Measurements from ENCODE around the gene FAM221A. TPM values are rescaled to one million over a fixed set of nuclear protein-coding genes. Genes with fewer than 3 reads are reported as not detected.

Gene FAM221A
- total RNA-seq, 1 donor from 2014 or later: 8.3 TPM

- POLR2A ChIA-PET: no interaction called here
- Mint-ChIP-seq H3K27ac (no peak overlapping the region), H3K36me3 (ENCODE audit: low read depth) (no peaks in the 10 kb centered on the region), H3K4me3 (no peak overlapping the region), H3K27me3 (no peaks in the 10 kb centered on the region), H3K4me1 (no peaks in the 10 kb centered on the region), H3K9me3 (peaks cover 23% of the 10 kb centered on the region)
- CTCF ChIA-PET: no interaction called here
- TF ChIP-seq, protein P1, sequence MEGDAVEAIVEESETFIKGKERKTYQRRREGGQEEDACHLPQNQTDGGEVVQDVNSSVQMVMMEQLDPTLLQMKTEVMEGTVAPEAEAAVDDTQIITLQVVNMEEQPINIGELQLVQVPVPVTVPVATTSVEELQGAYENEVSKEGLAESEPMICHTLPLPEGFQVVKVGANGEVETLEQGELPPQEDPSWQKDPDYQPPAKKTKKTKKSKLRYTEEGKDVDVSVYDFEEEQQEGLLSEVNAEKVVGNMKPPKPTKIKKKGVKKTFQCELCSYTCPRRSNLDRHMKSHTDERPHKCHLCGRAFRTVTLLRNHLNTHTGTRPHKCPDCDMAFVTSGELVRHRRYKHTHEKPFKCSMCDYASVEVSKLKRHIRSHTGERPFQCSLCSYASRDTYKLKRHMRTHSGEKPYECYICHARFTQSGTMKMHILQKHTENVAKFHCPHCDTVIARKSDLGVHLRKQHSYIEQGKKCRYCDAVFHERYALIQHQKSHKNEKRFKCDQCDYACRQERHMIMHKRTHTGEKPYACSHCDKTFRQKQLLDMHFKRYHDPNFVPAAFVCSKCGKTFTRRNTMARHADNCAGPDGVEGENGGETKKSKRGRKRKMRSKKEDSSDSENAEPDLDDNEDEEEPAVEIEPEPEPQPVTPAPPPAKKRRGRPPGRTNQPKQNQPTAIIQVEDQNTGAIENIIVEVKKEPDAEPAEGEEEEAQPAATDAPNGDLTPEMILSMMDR (IDR thresholded peaks at IDR 0.05): no peak
- DNase-seq (no peak), ATAC-seq (ENCODE audit: low read depth) (no peak)
- intact Hi-C loops (cut with micrococcal nuclease): no loop called here
These were observed 24.6 kb upstream of the FAM221A start for GRCh38 chr7:23655433-23655832.

DNA sequence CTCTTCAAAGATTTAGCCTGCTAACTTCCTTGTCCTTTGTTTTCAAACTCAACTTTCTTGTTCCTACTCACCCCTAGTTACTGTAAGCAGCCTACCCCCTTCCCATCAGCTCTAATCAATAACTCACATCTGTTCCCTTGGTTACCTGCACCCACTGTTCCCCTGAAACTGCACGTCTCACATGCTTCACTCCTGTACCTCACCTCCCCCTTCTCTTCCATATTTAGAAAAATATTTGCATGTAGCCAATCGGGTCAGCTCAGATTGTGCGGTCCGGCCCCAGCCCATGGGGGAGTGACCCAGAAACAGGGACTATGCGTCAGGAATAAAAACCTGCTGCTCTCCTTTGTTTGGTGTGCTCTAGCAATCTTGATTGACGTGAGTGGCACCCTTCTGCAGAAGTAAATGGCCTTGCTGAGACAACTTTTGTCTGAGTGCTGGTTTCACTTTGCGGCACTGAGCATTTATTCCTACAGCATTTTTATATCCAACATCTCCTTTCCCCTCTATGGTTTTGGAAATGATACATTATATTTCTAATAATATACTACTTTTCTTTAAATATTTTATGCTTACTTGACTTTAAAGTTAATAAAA is 21.1 kb upstream of the FAM221A start:
- peaks cover 21% of the 10 kb centered on the region for H3K9me3 Mint-ChIP-seq
- CTCF ChIA-PET: no interaction called here
- no peaks in the 10 kb centered on the region for H3K27me3 Mint-ChIP-seq
- H3K36me3 Mint-ChIP-seq (ENCODE audit: low read depth): no peaks in the 10 kb centered on the region
- no peak for DNase-seq
- H3K27ac Mint-ChIP-seq: no peak overlapping the region
- no peak overlapping the region for H3K4me3 Mint-ChIP-seq
- POLR2A ChIA-PET: no interaction called here
- intact Hi-C loops (cut with micrococcal nuclease): no loop called here
- ATAC-seq (ENCODE audit: low read depth): no peak
- TF ChIP-seq, protein P1 (IDR thresholded peaks at IDR 0.05): no peak
- no peaks in the 10 kb centered on the region for H3K4me1 Mint-ChIP-seq

DNA sequence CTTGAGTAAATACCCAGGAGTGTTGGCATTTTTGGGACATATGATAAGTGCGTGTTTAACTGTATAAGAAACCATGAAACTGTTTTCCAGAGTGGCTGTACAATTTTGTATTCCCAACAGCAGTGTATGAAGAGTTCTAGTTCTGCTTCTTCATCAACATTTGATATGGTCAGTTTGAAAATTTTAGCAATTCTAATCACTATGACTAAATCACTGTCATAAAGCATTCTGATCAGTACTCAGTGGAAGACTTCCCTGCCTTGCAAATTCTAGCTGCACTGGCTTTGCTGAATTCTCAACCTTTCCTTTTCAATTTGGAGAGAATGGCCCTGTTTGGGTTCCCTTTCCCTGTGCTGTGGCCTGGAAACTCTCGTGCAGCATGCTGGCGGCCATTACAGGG is 18.6 kb upstream of the FAM221A start:
- Mint-ChIP-seq H3K36me3 (ENCODE audit: low read depth) (no peaks in the 10 kb centered on the region), H3K4me3 (no peak overlapping the region), H3K4me1 (no peaks in the 10 kb centered on the region), H3K27ac (no peak overlapping the region), H3K27me3 (no peaks in the 10 kb centered on the region), H3K9me3 (peaks cover 15% of the 10 kb centered on the region)
- intact Hi-C loops (cut with micrococcal nuclease): no loop called here
- TF ChIP-seq, protein P1 (IDR thresholded peaks at IDR 0.05): no peak
- ATAC-seq (ENCODE audit: low read depth) (no peak), DNase-seq (no peak)
- CTCF ChIA-PET: no interaction called here
- POLR2A ChIA-PET: interaction anchor here (0.6 kb wide), 1 partner anchor 113 kb away, joined by 4 read pairs; no protein-coding TSS in a partner anchor

DNA sequence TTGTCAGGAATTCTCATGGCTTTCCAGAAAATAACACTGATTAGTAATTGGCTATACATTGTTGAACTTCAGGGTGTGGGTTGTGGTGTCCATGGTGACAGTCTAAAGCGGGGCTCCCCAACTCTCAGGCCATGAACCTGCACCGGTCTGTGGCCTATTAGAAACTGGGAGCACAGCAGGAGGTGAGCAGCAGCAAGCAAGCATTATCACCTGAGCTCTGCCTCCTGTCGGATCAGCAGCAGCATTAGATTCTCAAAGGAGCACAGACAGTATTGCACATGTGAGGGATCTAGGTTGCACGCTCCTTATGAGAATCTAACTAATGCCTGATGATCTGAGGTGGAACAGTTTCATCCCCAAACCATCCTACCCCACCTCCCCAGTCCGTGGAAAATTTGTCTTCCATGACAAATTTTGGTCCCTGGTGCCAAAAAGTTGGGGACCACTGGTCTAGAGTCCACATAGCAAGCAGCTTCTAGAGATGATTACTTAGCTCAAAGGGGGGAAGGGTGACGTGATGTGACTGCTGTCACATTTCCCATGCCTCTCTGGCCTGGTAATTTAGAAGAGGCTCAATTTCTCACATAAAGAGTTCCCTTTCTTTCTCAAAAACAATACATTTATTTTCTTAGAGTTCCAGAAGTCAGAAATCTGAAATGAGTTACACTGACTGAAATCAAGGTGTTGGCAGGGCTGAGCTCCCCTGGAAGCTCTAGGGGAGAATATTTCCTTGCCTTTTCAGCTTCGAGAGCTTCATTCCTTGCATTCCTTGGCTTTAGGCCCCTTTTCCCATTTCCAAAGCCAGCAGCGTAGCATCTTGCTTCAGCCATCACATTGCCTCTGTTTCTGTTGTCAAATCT is 17.6 kb upstream of the FAM221A start:
- DNase-seq: no peak

GRCh38 chr7:23662984-23663313 is 17.1 kb upstream of the FAM221A start:
- intact Hi-C loops (cut with micrococcal nuclease): no loop called here
- H3K9me3 Mint-ChIP-seq: peaks cover 13% of the 10 kb centered on the region
- H3K4me1 Mint-ChIP-seq: no peaks in the 10 kb centered on the region

More for the DNA sequence above, 17.6 kb upstream of the FAM221A start:
- TF ChIP-seq, protein P1 (IDR thresholded peaks at IDR 0.05): no peak
- intact Hi-C loops (cut with micrococcal nuclease): no loop called here
- Mint-ChIP-seq H3K4me3 (no peak overlapping the region), H3K9me3 (peaks cover 13% of the 10 kb centered on the region), H3K4me1 (no peaks in the 10 kb centered on the region), H3K27ac (no peak overlapping the region), H3K27me3 (no peaks in the 10 kb centered on the region), H3K36me3 (ENCODE audit: low read depth) (no peaks in the 10 kb centered on the region)
- no peak for ATAC-seq (ENCODE audit: low read depth)
- CTCF ChIA-PET: no interaction called here
- POLR2A ChIA-PET: interaction anchor here (0.6 kb wide), 1 partner anchor 114 kb away, joined by 4 read pairs; no protein-coding TSS in a partner anchor

More at GRCh38 chr7:23662984-23663313, 17.1 kb upstream of the FAM221A start:
- Mint-ChIP-seq H3K27me3 (no peaks in the 10 kb centered on the region), H3K27ac (no peak overlapping the region), H3K4me3 (no peak overlapping the region), H3K36me3 (ENCODE audit: low read depth) (no peaks in the 10 kb centered on the region)
- ATAC-seq (ENCODE audit: low read depth): no peak
- CTCF ChIA-PET: no interaction called here
- POLR2A ChIA-PET: no interaction called here
- TF ChIP-seq, protein P1 (IDR thresholded peaks at IDR 0.05): no peak
- DNase-seq: no peak
